HCT116 (cell line): Measurements from ENCODE around the gene CAMK2D. TPM values are rescaled to one million over a fixed set of nuclear protein-coding genes. Genes with fewer than 3 reads are reported as not detected.

Source experiments
- ATAC-seq: fragments of 200-7000 bp; cut with Tn5 transposase; 2 replicates; pipeline ENCODE4 v1.9.1; 2020; ENCODE audit warnings: mild to moderate bottlenecking, moderate library complexity
- BruUV-seq: library from RNA; stranded (reverse); fragments of 400-500 nt; replicated peaks from 2 replicates; lab custom pipeline; 2021; lab: Mats Ljungman, UMichigan
- CTCF ChIA-PET: fragments of 300-600 bp; sonication (Branson Sonifier 250); formaldehyde crosslinking; loops from one replicate; lab custom pipeline; 2021; ENCODE audit warnings: antibody characterized with exemption; lab: Charles Lee
- POLR2A ChIA-PET: fragments of 300-600, 350-600 bp; sonication (Branson Sonifier 250); formaldehyde crosslinking; loops from one replicate; lab custom pipeline; 2021; ENCODE audit warnings: antibody characterized with exemption; lab: Charles Lee
- RAD21 ChIA-PET, 2 experiments: fragments of 300-600 bp; sonication (Branson Sonifier 250); formaldehyde crosslinking; loops; one replicate each; lab custom pipeline; 2023; ENCODE audit warnings: low total read pairs in 2 of 2; ENCODE audit not compliant: uncharacterized antibody in 2 of 2, unreplicated experiment in 2 of 2, low non-redundant PET in 1 of 2; lab: Charles Lee
- DNase-seq: peaks from one replicate; pipeline ENCODE4 v3.0.0-alpha.2; 2010; ENCODE audit warnings: low read depth, low spot score
- H2AFZ ChIP-seq: fragments of 200-600 bp; shearing (Covaris generic), sonication (generic); 2 replicates; pipeline ENCODE4 v1.6.1; 2017; ENCODE audit warnings: low read depth, mixed run types, mixed read lengths, antibody characterized with exemption, low read length; ENCODE audit not compliant: poor library complexity, severe bottlenecking
- H3K27ac ChIP-seq: 2 replicates; pipeline ENCODE4 v1.5.1; 2012; ENCODE audit warnings: low read depth, low read length
- H3K27me3 ChIP-seq: fragments of 200-600 bp; sonication (generic); 2 replicates; pipeline ENCODE4 v1.6.1; 2016; ENCODE audit warnings: mixed run types, low read length, mixed read lengths; ENCODE audit not compliant: insufficient read depth
- H3K36me3 ChIP-seq, 2 experiments: fragments of 200-500 bp in 1 of 2; fragments of 200-600 bp in 1 of 2; sonication (Bioruptor generic) in 1 of 2; sonication (generic) in 1 of 2; 2 replicates each; pipeline versions ENCODE4 v1.5.1 to v1.6.1; 2014 to 2016; ENCODE audit warnings: low read length in 2 of 2, inconsistent platforms in 1 of 2, mixed read lengths in 1 of 2, mixed run types in 1 of 2; ENCODE audit not compliant: insufficient read depth in 2 of 2, control insufficient read depth in 1 of 2
- H3K4me1 ChIP-seq, 2 experiments: fragments of 200-600 bp in 1 of 2; sonication (generic) in 1 of 2; 2 replicates each; pipeline versions ENCODE4 v1.5.1 to v1.6.1; 2012 to 2017; ENCODE audit warnings: low read length in 2 of 2, inconsistent platforms in 1 of 2, mild to moderate bottlenecking in 1 of 2, mixed read lengths in 1 of 2, mixed run types in 1 of 2, moderate library complexity in 1 of 2; ENCODE audit not compliant: insufficient read depth in 2 of 2, control insufficient read depth in 1 of 2
- H3K4me2 ChIP-seq: fragments of 200-600 bp; sonication (generic); 2 replicates; pipeline ENCODE4 v1.6.1; 2017; ENCODE audit warnings: mixed run types, low read length, mixed read lengths
- H3K4me3 ChIP-seq, 2 experiments: fragments of 200-600 bp in 1 of 2; sonication (generic) in 1 of 2; replicated peaks in 1 of 2; 2 replicates each; pipeline ENCODE4 v1.5.1; 2011 to 2016; ENCODE audit warnings: low read length in 2 of 2, control low read depth in 1 of 2, low read depth in 1 of 2, mild to moderate bottlenecking in 1 of 2, mixed read lengths in 1 of 2, mixed run types in 1 of 2
- H3K79me2 ChIP-seq: fragments of 200-600 bp; sonication (generic); 2 replicates; pipeline ENCODE4 v1.6.1; 2017; ENCODE audit warnings: mild to moderate bottlenecking, mixed run types, low read length, moderate library complexity, mixed read lengths; ENCODE audit not compliant: insufficient read depth
- H3K9ac ChIP-seq: fragments of 200-600 bp; sonication (generic); 2 replicates; pipeline ENCODE4 v1.6.1; 2016; ENCODE audit warnings: low read length, mixed read lengths
- H3K9me2 ChIP-seq: fragments of 200-600 bp; sonication (generic), shearing (Covaris generic); 2 replicates; pipeline ENCODE4 v1.6.1; 2017; ENCODE audit warnings: mixed run types, mild to moderate bottlenecking, moderate library complexity; ENCODE audit not compliant: insufficient read depth
- H3K9me3 ChIP-seq, 2 experiments: fragments of 200-500 bp in 1 of 2; fragments of 200-600 bp in 1 of 2; sonication (Bioruptor generic) in 1 of 2; sonication (generic) in 1 of 2; 2 replicates each; pipeline ENCODE4 v1.6.1; 2014 to 2017; ENCODE audit warnings: low read length in 2 of 2, mixed read lengths in 2 of 2, inconsistent platforms in 1 of 2, low read depth in 1 of 2, mild to moderate bottlenecking in 1 of 2, mixed run types in 1 of 2, moderate library complexity in 1 of 2; ENCODE audit not compliant: control insufficient read depth in 1 of 2, insufficient read depth in 1 of 2
- H4K20me1 ChIP-seq: fragments of 200-600 bp; sonication (generic), shearing (Covaris generic); 2 replicates; pipeline ENCODE4 v1.6.1; 2017; ENCODE audit warnings: mixed run types, mild to moderate bottlenecking, moderate library complexity; ENCODE audit not compliant: insufficient read depth
- EGR1 ChIP-seq: IDR thresholded peaks from 2 replicates; pipeline ENCODE4 v1.6.1; 2012; ENCODE audit warnings: low read depth
- ELF1 ChIP-seq: IDR thresholded peaks from 2 replicates; pipeline ENCODE4 v1.6.1; 2012; ENCODE audit warnings: low read depth, borderline replicate concordance
- EZH2 ChIP-seq: fragments of 200-600 bp; sonication (generic); IDR thresholded peaks from 2 replicates; pipeline ENCODE4 v1.6.1; 2017; ENCODE audit warnings: antibody characterized with exemption, mixed run types
- MAX ChIP-seq: IDR thresholded peaks from 2 replicates; pipeline ENCODE4 v1.6.1; 2012
- POLR2A ChIP-seq: IDR thresholded peaks from 2 replicates; pipeline ENCODE4 v1.7.0; 2011; ENCODE audit warnings: borderline replicate concordance; ENCODE audit not compliant: insufficient read depth, insufficient read length; ENCODE audit errors: extremely low read depth
- POLR2AphosphoS5 ChIP-seq: IDR thresholded peaks from 2 replicates; pipeline ENCODE4 v1.6.1; 2011; ENCODE audit warnings: mild to moderate bottlenecking, low read depth, low read length, moderate library complexity
- REST ChIP-seq: IDR thresholded peaks from 2 replicates; pipeline ENCODE4 v1.6.1; 2012; ENCODE audit warnings: low read depth
- TCF7L2 ChIP-seq: IDR thresholded peaks from 2 replicates; pipeline ENCODE4 v1.7.0; 2011; ENCODE audit warnings: borderline replicate concordance, inconsistent platforms; ENCODE audit not compliant: insufficient read depth, insufficient read length; ENCODE audit errors: extremely low read depth
- YY1 ChIP-seq: IDR thresholded peaks from 2 replicates; pipeline ENCODE4 v1.6.1; 2011; ENCODE audit warnings: low read length, low read depth, moderate library complexity, mild to moderate bottlenecking; ENCODE audit not compliant: insufficient replicate concordance; ENCODE audit errors: extremely low read depth
- intact Hi-C: fragments of 100-400 bp; cut with micrococcal nuclease; formaldehyde crosslinking; loops from 2 replicates; pipeline ENCODE4 v1.10.0; 2022
- total RNA-seq: library from RNA; stranded (reverse); gene quantifications from one replicate; pipeline ENCODE4 v1.2.1, GENCODE V29; 2021; ENCODE audit not compliant: unreplicated experiment

CAMK2D gene
- total RNA-seq, 1 experiment from 2014 or later, result 67.0 TPM

- POLR2A ChIA-PET, result no interaction called here
Observed at GRCh38 chr4:113806850-113807249, 45.3 kb upstream of the CAMK2D start.

More at GRCh38 chr4:113806850-113807249, 45.3 kb upstream of the CAMK2D start:
- no peak for TF ChIP-seq EZH2
- no peak for TF ChIP-seq ELF1
- TF ChIP-seq REST, result no peak
- no peak for TF ChIP-seq POLR2A
- TF ChIP-seq EGR1, result no peak
- no peak for TF ChIP-seq YY1
- TF ChIP-seq TCF7L2, result no peak
- no peak for TF ChIP-seq POLR2AphosphoS5
- no peak for TF ChIP-seq MAX
- H3K79me2 ChIP-seq, result no peaks in the 10 kb centered on the region
- CTCF ChIA-PET, result no interaction called here
- no peaks in the 10 kb centered on the region for H3K9me2 ChIP-seq
- 0 out of 4 replicates have a peak, but pooled peaks cover 0 to 5% of the 10 kb centered on the region in 2 experiments for H3K9me3 ChIP-seq
- ATAC-seq (no peak), DNase-seq (no peak)
- no peaks in the 10 kb centered on the region for H3K27me3 ChIP-seq
- RAD21 ChIA-PET, result no interaction called here
- no peaks in the 10 kb centered on the region for H4K20me1 ChIP-seq
- H3K27ac ChIP-seq, result no peak overlapping the region
- no TSS peak for BruUV-seq
- no peaks in the 10 kb centered on the region for H3K36me3 ChIP-seq
- no peak overlapping the region for H3K4me2 ChIP-seq
- no peak overlapping the region for H2AFZ ChIP-seq
- H3K9ac ChIP-seq, result no peak overlapping the region
- no peaks in the 10 kb centered on the region for H3K4me1 ChIP-seq
- intact Hi-C loops, result no loop called here
- H3K4me3 ChIP-seq, result no peak overlapping the region
